Lower leg skin (tissue), 3 donors: Measurements from ENCODE around the gene ZBTB20.

Experiments used
- POLR2A ChIP-seq, 2 donors: fragments of 450-650 bp; IDR thresholded peaks; one replicate each; pipeline ENCODE4 v1.6.1; 2016 to 2017; ENCODE audit warnings: antibody characterized with exemption in 2 of 2, mild to moderate bottlenecking in 1 of 2, moderate library complexity in 1 of 2
- TF ChIP-seq, protein P1 (sequence below), 3 donors: fragments of 450-650 bp; IDR thresholded peaks; one replicate each; pipeline ENCODE4 v1.5.1; 2016; ENCODE audit warnings: antibody characterized with exemption in 3 of 3, mild to moderate bottlenecking in 3 of 3, moderate library complexity in 2 of 3

DNA sequence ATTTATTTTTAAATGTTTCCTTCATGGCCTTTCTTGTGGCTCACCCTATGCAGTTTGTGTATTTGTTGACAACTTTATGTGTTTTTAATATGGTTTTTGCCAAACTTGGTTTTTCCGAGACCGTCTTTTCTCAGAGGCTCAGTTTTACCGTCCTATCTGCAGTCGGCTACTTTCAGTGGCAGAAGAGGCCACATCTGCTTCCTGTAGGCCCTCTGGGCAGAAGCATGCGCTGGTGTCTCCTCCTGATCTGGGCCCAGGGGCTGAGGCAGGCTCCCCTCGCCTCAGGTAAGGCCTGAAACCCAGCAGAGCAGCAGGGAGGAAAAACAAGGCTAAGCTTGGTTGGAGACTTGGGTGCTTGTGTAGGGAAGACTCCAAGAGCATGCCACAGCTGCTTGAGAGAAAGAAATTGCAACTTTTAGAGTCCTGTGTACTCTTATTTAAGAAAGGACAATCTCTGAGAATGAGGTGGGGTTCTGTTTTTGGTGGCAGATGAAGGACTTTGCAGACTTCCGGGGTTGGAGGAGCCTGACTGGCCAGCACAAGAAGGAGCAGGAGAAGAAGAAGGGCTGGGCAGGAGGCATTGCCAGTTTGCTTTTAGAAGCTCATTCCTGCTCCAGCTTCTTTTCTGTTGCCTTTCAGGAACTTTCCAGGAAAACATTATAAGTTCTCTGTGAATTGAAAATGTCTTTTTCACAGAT lies 853.1 kb downstream of the ZBTB20 start, which contains the start of gene TIGIT:
- TF ChIP-seq, protein P1, sequence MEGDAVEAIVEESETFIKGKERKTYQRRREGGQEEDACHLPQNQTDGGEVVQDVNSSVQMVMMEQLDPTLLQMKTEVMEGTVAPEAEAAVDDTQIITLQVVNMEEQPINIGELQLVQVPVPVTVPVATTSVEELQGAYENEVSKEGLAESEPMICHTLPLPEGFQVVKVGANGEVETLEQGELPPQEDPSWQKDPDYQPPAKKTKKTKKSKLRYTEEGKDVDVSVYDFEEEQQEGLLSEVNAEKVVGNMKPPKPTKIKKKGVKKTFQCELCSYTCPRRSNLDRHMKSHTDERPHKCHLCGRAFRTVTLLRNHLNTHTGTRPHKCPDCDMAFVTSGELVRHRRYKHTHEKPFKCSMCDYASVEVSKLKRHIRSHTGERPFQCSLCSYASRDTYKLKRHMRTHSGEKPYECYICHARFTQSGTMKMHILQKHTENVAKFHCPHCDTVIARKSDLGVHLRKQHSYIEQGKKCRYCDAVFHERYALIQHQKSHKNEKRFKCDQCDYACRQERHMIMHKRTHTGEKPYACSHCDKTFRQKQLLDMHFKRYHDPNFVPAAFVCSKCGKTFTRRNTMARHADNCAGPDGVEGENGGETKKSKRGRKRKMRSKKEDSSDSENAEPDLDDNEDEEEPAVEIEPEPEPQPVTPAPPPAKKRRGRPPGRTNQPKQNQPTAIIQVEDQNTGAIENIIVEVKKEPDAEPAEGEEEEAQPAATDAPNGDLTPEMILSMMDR (IDR thresholded peaks at IDR 0.05) = no peak
- TF ChIP-seq POLR2A (IDR thresholded peaks at IDR 0.05) = no peak
